Activated naive CD8-positive, alpha-beta T cell treated with anti-CD3 and anti-CD28 coated beads for 36 hours (primary cell): ENCODE data around the gene PGLYRP2. TPM values are rescaled to one million over a fixed set of nuclear protein-coding genes. Genes with fewer than 3 reads are reported as not detected.

ENCODE experiments used
- DNase-seq: peaks from one replicate; pipeline ENCODE4 v3.0.0; 2021
- H3K27ac Mint-ChIP-seq: one replicate; pipeline ENCODE4 v1.8.0; 2022; ENCODE audit warnings: mild to moderate bottlenecking, moderate library complexity, mixed read lengths
- H3K27me3 Mint-ChIP-seq: one replicate; pipeline ENCODE4 v1.8.0; 2022; ENCODE audit warnings: mild to moderate bottlenecking, mixed read lengths
- H3K36me3 Mint-ChIP-seq: one replicate; pipeline ENCODE4 v1.8.0; 2021; ENCODE audit warnings: mild to moderate bottlenecking, mixed read lengths
- H3K4me1 Mint-ChIP-seq: one replicate; pipeline ENCODE4 v1.8.0; 2021; ENCODE audit warnings: mixed read lengths
- H3K4me3 Mint-ChIP-seq: one replicate; pipeline ENCODE4 v1.8.0; 2022; ENCODE audit warnings: mild to moderate bottlenecking, moderate library complexity, mixed read lengths
- H3K9me3 Mint-ChIP-seq: one replicate; pipeline ENCODE4 v1.8.0; 2022; ENCODE audit warnings: mixed read lengths
- total RNA-seq, 2 experiments: library from RNA; stranded (reverse); gene quantifications; one replicate each; pipeline ENCODE4 v1.2.3, GENCODE V29; 2021

Gene PGLYRP2
- total RNA-seq, 2 experiments from 2014 or later: not detected

DNA sequence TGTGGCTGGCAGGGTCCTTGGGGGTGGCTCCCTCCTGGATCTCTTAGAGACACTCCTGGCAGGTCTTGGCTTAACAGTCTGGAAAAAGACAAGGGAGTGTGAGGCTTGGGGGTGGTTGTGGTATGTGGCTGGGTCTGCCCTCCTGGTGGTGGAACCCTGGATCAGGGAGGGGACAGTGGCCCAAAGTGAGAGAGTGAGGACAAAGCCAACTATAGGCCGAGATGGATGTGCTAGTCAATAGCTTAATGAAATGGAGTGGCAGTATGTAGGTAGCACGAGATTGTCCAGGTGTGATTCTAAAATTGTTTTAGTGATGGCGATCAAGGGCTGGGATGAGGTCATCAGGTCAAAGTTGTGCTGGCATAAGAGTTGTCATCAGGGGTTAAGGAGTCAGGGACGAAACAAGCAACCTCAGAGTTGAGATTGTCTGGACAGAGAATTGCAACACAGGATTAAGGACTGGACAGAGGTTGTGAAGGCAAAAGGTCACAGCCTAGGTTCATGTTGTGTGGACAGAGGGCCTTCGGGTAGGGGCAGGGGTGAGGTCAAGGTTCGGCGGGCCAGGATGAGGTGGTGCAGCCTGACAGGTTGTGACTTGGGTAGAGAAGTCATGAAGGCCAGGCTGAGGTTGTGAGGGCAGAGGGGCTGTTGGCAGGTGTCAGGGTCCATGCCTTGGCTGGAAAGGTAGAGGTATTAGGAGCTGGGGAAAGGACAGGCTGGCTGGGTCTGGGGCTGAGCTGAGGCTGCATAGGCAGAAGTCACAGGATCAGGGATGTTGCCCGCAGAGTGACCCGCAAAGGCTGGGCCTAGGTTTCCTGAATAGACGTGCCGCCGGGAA is 10.4 kb downstream of the PGLYRP2 start:
- peaks cover 4% of the 10 kb centered on the region for H3K27me3 Mint-ChIP-seq
- peaks cover 48% of the 10 kb centered on the region for H3K4me1 Mint-ChIP-seq
- H3K27ac Mint-ChIP-seq: no peak overlapping the region
- H3K36me3 Mint-ChIP-seq: peaks cover 11% of the 10 kb centered on the region
- H3K9me3 Mint-ChIP-seq: peaks cover 3% of the 10 kb centered on the region
- peak overlapping the region; percentile 80 for H3K4me3 Mint-ChIP-seq
- DNase-seq: no peak

- Mint-ChIP-seq H3K27ac (peak overlapping the region; percentile 87), H3K9me3 (peaks cover 3% of the 10 kb centered on the region), H3K4me1 (peaks cover 50% of the 10 kb centered on the region), H3K4me3 (peak overlapping the region; percentile 43), H3K27me3 (peaks cover 4% of the 10 kb centered on the region), H3K36me3 (peaks cover 18% of the 10 kb centered on the region)
- no peak for DNase-seq
These were observed 11.5 kb downstream of the PGLYRP2 start for GRCh38 chr19:15467734-15468214.

DNA sequence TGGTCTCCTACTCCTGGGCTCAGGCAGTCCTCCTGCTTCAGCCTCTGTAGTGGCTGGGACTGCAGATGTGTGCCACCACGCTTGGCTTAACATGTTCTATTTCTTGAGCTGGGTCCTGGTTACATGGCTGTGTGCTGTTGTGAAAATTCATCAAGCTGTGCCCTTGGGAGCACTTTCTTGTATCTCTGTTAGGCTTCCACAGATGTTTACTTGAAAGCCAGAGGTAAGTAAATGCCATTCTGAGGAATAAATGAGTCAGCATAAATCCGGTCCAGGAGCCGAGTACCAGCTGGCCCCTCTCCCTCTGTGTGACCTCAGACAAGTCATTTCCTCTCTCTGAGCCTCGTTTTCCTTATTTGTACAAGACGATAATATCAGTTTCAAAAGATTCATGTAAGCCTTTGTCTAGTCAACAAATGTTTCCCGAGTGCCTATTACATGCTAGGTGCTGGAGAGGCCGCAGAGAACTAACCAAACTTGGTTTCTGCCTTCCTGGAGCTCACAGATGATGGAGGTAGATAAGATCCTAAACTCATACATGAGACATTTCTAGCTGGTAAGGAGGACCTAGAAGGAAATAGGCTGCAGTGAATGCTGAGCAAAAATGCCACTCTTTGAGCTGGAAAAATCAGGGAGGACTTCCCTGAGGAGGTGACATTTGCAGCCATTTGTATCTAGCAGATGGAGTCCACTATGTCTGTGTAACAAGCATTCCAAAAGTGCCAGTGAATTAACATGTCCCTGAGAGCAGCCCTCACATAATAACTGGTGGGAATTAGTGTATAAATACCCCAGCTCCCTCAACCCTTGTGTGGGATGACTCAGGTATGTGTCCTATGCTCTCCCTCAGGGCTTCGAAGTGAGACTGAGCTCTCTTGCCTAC is 12.2 kb downstream of the PGLYRP2 start:
- Mint-ChIP-seq H3K36me3 (peaks cover 23% of the 10 kb centered on the region), H3K27ac (peak overlapping the region; percentile 87), H3K27me3 (peaks cover 4% of the 10 kb centered on the region), H3K4me3 (peak overlapping the region; percentile 14), H3K4me1 (peaks cover 56% of the 10 kb centered on the region), H3K9me3 (peaks cover 3% of the 10 kb centered on the region)
- peak; percentile 51 for DNase-seq

DNA sequence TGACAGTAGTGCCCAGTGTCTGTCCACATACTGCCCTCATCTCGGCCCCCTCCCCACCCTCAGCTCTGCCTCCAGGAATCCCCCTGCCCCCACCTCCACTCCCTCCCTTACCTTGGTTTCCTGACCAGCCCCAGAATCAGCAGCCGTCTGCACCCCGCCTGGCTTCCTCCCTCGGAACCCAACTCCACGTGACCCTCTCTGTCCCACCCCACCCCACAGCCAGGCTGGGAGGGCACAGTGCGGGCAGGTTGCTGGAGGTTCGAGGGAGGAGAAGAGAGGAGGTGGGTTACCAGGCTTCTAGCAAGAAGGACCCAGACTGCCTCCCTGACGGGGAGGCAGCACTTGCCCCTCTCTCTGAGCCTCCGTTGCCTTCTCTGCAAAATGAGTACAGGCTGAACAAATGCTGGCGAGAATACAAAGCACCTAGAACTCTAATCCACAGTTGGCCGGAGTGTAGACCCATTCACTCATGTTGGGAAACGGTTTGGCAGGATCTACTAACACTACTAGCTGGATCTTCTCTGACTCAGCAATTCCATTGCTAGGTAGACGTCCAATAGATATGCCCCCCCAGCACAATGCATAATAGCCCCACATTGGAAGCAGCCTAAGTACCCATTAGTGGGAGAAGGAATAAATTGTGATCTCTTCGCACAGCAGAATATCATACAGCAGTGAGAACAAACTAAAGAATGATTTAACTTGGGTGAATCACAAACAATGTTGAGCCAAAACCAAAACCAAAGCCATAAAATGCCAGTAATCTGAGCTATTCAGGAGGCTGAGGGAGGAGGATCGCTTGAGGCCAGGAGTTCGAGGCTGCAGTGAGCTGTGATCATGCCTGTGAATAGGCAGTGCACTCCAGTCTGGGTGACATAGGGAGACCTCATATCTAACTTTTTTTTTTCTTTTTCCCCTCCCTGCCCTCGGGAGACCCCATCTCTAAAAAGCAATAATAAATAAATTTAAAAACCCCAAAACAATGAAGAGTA is 14.6 kb downstream of the PGLYRP2 start, which contains the start of gene RASAL3:
RASAL3 (minus strand) TSS at position 151 of the 992 bp plus-strand sequence. CDS start 186 bp downstream, outside the sequence.
- DNase-seq: peak; percentile 74
- Mint-ChIP-seq H3K9me3 (peaks cover 3% of the 10 kb centered on the region), H3K27ac (peak within 1 kb of the TSS; percentile 86), H3K4me1 (peaks cover 59% of the 10 kb centered on the region), H3K36me3 (peaks cover 31% of the 10 kb centered on the region), H3K4me3 (peak within 1 kb of the TSS; percentile 90), H3K27me3 (peaks cover 4% of the 10 kb centered on the region)

GRCh38 chr19:15463861-15464371 is 15.4 kb downstream of the PGLYRP2 start:
- H3K4me1 Mint-ChIP-seq: peaks cover 53% of the 10 kb centered on the region
- H3K27me3 Mint-ChIP-seq: peaks cover 1% of the 10 kb centered on the region
- peaks cover 3% of the 10 kb centered on the region for H3K9me3 Mint-ChIP-seq
- H3K27ac Mint-ChIP-seq: peak overlapping the region; percentile 86
- H3K36me3 Mint-ChIP-seq: peaks cover 34% of the 10 kb centered on the region
- peak overlapping the region; percentile 90 for H3K4me3 Mint-ChIP-seq
- DNase-seq: peak; percentile 81

GRCh38 chr19:15461694-15462093 is 17.6 kb downstream of the PGLYRP2 start:
- DNase-seq: no peak
- Mint-ChIP-seq H3K9me3 (no peaks in the 10 kb centered on the region), H3K4me3 (no peak overlapping the region), H3K4me1 (peaks cover 35% of the 10 kb centered on the region), H3K36me3 (peaks cover 31% of the 10 kb centered on the region), H3K27ac (peak overlapping the region; percentile 86), H3K27me3 (no peaks in the 10 kb centered on the region)

DNA sequence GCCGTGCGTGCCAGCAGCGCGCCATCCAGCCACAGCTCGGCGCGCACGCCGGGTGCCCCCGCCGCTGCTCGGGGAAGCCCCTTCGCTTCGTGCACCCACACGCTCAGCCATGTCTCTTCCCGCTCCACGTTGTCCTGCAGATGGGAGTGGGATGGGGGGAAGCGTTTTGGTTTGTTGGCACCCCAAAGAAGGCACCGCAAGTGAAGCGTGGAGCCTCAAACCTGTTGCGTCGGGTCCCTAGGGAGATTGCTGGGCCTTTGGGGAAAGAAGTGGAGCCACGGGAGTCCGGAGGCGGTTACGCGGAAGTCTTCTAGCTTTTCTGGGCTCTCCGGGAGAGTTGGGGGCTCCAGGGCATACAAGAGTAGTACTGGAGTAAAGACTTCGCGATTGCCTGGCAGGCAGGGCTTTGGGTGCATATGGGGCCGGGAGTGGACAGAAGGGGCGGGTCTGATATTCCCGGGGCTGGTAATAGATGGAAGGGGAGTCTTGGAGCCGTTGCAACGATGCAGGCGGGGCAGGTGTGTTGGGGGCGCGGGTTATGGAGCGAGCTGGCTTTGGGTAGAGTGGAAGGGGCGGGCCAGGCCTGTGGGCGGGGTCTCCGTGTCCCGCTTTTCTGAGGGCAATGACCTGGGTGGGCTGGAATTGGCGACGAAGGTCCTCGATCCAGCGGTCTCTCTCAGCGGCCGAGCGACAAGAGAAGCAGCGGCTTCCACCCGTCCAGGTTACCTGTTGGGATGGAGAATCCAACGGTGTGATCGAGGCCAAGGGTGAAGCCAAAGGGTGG is 21.4 kb downstream of the PGLYRP2 start:
- Mint-ChIP-seq H3K27ac (no peak overlapping the region), H3K9me3 (no peaks in the 10 kb centered on the region), H3K4me3 (no peak overlapping the region), H3K27me3 (no peaks in the 10 kb centered on the region), H3K4me1 (peaks cover 24% of the 10 kb centered on the region), H3K36me3 (peaks cover 47% of the 10 kb centered on the region)
- no peak for DNase-seq

DNA sequence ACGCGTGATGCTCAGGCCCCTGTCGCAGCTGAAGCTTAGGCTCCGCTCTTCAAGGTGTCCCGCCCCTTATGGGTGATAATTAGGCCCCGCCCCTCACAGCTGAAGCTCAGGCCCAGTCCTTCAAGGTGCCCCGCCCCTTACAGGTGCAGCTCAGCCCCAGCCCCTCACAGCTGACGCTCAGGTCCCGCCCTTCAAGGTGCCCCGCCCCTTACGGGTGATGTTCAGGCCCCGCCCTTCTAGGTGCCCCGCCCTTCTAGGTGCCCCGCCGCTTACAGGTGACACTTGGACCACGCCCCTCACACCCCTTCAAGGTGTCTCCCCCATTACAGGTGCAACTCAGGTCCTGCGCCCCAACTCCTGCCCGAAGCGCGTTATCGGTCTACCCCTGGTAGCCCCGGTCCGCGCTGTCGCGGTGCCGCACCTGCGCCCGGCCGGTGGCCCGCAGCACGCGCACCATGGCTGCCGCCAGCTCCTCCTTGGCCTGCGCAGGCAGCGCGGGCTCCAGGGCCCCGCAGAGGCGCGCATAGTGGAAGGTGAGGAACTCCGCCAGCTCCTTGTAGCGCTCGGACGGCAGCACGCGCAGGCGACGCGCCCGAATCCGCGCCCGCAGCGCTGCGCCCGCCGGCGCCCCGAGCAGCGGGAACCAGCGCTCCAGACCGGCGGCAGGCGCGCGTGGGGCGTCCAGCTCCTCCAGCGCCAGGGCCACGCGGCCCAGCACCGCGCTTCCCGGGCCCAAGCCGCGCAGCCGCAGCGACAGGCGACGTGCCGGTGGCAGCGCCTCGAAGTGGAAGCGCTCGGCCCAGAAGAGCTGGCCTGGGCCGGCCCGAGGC is 22.2 kb downstream of the PGLYRP2 start:
- no peak overlapping the region for H3K4me3 Mint-ChIP-seq
- peaks cover 18% of the 10 kb centered on the region for H3K4me1 Mint-ChIP-seq
- H3K9me3 Mint-ChIP-seq: no peaks in the 10 kb centered on the region
- H3K27me3 Mint-ChIP-seq: no peaks in the 10 kb centered on the region
- no peak overlapping the region for H3K27ac Mint-ChIP-seq
- DNase-seq: no peak
- H3K36me3 Mint-ChIP-seq: peaks cover 48% of the 10 kb centered on the region

GRCh38 chr19:15456441-15456840 is 22.9 kb downstream of the PGLYRP2 start:
- no peak for DNase-seq
- Mint-ChIP-seq H3K9me3 (no peaks in the 10 kb centered on the region), H3K27ac (peak overlapping the region; percentile 23), H3K36me3 (peaks cover 47% of the 10 kb centered on the region), H3K4me3 (no peak overlapping the region), H3K4me1 (peaks cover 13% of the 10 kb centered on the region), H3K27me3 (no peaks in the 10 kb centered on the region)

- Mint-ChIP-seq H3K36me3 (peaks cover 51% of the 10 kb centered on the region), H3K4me3 (no peak overlapping the region), H3K9me3 (no peaks in the 10 kb centered on the region), H3K27ac (peak overlapping the region; percentile 23), H3K4me1 (peaks cover 14% of the 10 kb centered on the region), H3K27me3 (no peaks in the 10 kb centered on the region)
- no peak for DNase-seq
These were observed 23.3 kb downstream of the PGLYRP2 start for GRCh38 chr19:15455996-15456395.

DNA sequence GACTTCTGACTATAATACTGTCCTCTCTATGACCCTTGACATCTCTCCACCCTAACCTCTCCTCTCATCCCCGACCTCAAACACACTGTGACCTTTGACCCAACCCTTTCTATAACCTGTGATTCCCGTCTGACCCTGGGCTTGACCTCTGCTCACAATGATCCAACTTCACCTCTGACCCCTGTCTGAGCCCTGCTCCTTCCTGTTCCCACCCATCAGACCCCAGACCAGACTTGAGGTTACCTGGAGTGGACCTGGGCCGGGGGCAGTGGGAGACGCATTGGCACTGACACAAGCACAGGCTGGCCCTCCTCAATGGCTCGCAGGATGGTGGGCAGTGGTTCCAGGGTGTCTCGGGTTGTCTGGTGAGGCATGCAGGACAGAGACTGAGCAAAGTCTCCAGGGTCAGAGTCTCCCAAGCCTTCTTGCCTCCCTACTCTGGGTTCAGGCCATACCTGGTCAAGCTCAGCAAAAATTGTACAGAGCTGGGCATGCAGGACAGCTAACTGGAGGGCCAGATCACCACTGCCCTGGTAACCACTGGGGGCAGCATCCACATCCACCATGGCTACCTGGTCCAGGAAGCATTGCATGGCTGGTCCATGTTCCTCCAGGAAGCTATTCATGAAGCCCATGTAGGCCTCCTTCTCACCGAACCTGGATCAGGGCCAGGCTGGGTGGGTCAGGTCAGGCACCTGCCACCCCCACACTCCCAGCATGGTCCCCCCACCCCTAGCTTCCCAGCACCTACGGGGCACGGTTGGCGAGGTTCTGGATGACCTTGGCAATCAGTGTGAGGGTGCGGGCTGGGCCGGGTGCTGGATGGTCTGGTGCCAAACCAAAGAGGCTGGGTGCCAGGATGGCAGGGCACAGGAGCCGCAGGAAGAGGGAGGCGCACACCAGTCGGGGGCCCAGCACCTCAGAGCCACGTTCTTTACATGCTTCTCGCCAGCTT is 25.1 kb downstream of the PGLYRP2 start:
- H3K27ac Mint-ChIP-seq: no peak overlapping the region
- H3K4me1 Mint-ChIP-seq: peaks cover 19% of the 10 kb centered on the region
- no peak overlapping the region for H3K4me3 Mint-ChIP-seq
- no peaks in the 10 kb centered on the region for H3K9me3 Mint-ChIP-seq
- H3K36me3 Mint-ChIP-seq: peaks cover 53% of the 10 kb centered on the region
- no peak for DNase-seq
- H3K27me3 Mint-ChIP-seq: no peaks in the 10 kb centered on the region

DNA sequence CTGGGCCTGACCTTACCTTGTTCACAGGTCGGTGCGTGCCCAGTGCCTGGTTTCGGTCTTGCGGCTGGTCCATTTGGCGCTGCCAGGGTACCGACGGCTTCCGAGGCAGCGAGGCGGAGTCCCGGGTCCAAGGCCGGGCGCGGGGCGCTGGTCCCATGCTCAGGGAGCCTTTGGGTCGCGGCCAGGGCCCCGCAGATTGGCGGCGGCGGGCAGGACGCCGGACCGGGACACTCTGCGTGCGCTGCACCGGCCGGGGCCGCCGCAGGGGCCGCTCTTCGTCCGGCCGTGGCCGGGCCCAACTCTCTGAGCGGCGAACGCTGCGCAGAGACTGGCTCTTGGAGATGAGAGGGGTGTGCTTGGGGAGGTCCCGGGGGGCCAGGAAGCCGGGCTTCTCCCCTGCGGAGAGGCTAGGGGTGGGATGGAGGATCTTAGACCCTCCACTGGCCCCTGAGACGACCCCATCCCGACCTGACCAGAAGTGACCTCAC is 26.2 kb downstream of the PGLYRP2 start:
- peaks cover 26% of the 10 kb centered on the region for H3K4me1 Mint-ChIP-seq
- no peak overlapping the region for H3K4me3 Mint-ChIP-seq
- DNase-seq: no peak
- peaks cover 55% of the 10 kb centered on the region for H3K36me3 Mint-ChIP-seq
- H3K9me3 Mint-ChIP-seq: no peaks in the 10 kb centered on the region
- no peak overlapping the region for H3K27ac Mint-ChIP-seq
- H3K27me3 Mint-ChIP-seq: no peaks in the 10 kb centered on the region
